Activated naive CD4-positive, alpha-beta T cell treated with anti-CD3 and anti-CD28 coated beads, Interleukin-2, amount 50 U/mL, for 72 hours (primary cell): ENCODE measurements around the gene MYH11. TPM values are rescaled to one million over a fixed set of nuclear protein-coding genes. Genes with fewer than 3 reads are reported as not detected.

Experiments used
- ATAC-seq, 2 donors: fragments of 150-1000 bp; cut with Tn5 transposase; 2 replicates each; pipeline ENCODE4 v1.10.0; 2021; ENCODE audit warnings: mild to moderate bottlenecking in 2 of 2, moderate library complexity in 2 of 2
- DNase-seq, 2 donors: peaks; one replicate each; pipeline ENCODE4 v3.0.0; 2021 to 2022; ENCODE audit warnings: low spot score in 2 of 2
- H3K27ac Mint-ChIP-seq, 2 donors: one replicate each; pipeline ENCODE4 v1.8.0; 2022; ENCODE audit warnings: mild to moderate bottlenecking in 2 of 2, mixed read lengths in 2 of 2
- H3K36me3 Mint-ChIP-seq, 2 donors: one replicate each; pipeline ENCODE4 v1.8.0; 2022; ENCODE audit warnings: mixed read lengths in 2 of 2
- H3K9me3 Mint-ChIP-seq, 2 donors: one replicate each; pipeline ENCODE4 v1.8.0; 2022; ENCODE audit warnings: mixed read lengths in 2 of 2
- total RNA-seq, 2 donors: library from RNA; stranded (reverse); gene quantifications; one replicate each; pipeline ENCODE4 v1.2.3, GENCODE V29; 2022

MYH11 gene
- total RNA-seq, 2 donors from 2014 or later = 0.07 TPM; not detected in 1

DNA sequence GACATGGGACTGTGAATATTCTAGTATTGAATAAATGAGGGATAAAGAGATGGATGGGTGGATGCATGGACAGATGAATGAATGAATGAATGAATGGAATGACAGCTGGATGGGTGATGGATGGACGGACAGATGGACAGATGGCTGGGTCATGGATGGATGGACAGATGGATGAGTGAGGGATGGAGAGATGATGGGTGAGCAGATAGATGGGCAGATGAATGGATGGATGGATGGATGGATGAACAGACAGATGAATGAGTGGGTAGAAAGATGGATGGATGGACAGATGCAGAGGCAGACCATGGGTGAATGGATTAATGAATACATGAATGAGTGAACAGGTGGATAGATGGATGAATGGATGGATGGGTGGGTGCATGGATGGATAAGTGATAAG is 96.7 kb downstream of the MYH11 start:
- DNase-seq = no peak
- Mint-ChIP-seq H3K27ac (no peak overlapping the region), H3K36me3 (no peaks in the 10 kb centered on the region), H3K9me3 (no peaks in the 10 kb centered on the region)
- no peak for ATAC-seq

DNA sequence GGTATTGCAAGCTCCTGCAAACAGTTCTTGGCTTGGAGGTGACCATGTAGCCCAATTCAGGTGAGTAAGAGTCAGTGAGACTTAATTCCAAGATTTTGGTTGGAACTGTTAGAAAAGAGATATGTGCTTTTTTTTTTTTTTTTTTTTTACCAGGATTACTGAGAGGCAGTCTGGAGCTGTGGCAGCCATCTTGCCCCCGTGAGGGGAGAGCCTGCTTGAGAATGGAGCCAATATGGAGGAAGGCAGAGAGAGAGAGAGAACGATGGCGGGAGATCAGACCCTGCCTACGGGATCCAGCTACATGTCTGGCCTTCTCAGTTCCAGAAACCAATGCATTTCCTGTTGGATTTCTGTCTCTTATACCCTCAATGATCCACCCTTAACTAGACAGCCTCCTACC is 97.8 kb downstream of the MYH11 start:
- no peaks in the 10 kb centered on the region for H3K36me3 Mint-ChIP-seq
- no peaks in the 10 kb centered on the region for H3K9me3 Mint-ChIP-seq
- DNase-seq (no peak), ATAC-seq (no peak)
- no peak overlapping the region for H3K27ac Mint-ChIP-seq

DNA sequence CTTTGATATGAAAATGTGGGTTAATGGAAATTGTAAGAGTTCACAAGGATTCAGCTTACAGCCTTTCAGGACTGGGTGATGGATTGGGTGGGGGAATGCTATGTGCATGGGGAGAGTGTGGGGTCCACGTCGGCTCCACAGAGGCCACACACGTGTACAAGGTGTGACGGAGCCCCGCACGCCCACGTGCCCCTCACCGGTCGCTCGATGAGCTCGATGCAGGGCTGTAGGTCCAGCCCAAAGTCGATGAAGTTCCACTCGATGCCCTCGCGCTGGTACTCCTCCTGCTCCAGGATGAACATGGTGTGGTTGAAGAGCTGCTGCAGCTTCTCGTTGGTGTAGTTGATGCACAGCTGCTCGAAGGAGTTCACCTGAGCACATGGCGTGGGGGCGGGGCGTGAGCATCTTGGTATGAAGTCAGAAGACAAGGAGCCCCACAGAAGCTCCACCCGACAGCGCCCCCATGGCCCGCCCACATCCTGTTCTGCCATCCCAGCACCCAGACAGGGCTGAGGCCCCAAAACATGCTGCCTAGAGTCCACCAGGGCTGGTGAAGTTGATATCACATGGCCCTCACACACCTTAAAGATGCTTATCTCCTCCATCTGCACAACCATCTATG is 99.1 kb downstream of the MYH11 start:
- ATAC-seq (no peak), DNase-seq (no peak)
- Mint-ChIP-seq H3K36me3 (no peaks in the 10 kb centered on the region), H3K27ac (no peak overlapping the region), H3K9me3 (no peaks in the 10 kb centered on the region)

DNA sequence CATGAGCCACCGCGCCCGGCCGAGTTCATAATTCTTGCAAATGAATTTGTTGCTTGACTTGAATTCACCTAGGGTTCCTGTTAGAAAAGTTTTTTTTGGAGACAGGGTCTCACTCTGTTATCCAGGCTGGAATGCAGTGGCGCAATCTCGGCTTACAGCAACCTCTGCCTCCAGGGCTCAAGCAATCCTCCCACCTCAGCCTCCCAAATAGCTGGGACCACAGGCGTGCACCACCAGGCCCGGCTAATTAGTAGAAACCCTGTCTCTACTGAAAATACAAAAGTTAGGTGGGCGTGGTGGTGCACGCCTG is 99.8 kb downstream of the MYH11 start:
- no peak for ATAC-seq
- DNase-seq = no peak
- Mint-ChIP-seq H3K27ac (no peak overlapping the region), H3K36me3 (no peaks in the 10 kb centered on the region), H3K9me3 (no peaks in the 10 kb centered on the region)

DNA sequence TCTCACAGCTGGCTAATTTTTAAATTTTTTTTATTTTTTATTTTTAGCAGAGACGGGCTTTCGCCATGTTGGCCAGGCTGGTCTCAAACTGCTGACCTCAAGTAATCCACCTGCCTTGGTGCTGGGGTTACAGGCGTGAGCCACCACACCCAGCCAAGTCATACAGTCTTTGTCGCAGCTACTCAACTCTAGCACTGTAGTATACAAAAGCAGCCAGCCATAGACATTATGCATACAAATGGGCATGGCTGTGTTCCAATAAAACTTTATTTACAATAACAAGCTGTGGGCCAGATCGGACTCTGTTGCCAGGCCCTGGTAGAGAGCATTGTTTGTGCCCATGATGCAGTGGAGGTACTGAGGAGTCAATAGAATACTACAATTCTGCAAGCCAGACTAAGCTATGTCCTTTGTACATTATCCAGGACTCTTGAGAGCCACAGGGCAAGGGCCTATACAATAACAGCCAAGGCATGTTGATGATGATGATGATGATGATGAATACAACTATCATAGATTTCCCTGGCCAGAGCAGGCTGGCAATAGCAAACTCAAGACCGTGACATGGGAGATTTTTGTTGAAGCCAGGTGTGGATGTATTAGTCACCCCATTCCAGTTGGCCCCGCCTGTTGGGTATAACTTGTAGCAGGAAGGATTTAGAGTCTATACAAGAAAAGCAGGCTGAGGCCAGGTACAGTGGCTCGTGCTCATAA is 101.8 kb downstream of the MYH11 start:
- H3K36me3 Mint-ChIP-seq = no peaks in the 10 kb centered on the region
- no peak for ATAC-seq
- no peak overlapping the region for H3K27ac Mint-ChIP-seq
- no peak for DNase-seq
- no peaks in the 10 kb centered on the region for H3K9me3 Mint-ChIP-seq

DNA sequence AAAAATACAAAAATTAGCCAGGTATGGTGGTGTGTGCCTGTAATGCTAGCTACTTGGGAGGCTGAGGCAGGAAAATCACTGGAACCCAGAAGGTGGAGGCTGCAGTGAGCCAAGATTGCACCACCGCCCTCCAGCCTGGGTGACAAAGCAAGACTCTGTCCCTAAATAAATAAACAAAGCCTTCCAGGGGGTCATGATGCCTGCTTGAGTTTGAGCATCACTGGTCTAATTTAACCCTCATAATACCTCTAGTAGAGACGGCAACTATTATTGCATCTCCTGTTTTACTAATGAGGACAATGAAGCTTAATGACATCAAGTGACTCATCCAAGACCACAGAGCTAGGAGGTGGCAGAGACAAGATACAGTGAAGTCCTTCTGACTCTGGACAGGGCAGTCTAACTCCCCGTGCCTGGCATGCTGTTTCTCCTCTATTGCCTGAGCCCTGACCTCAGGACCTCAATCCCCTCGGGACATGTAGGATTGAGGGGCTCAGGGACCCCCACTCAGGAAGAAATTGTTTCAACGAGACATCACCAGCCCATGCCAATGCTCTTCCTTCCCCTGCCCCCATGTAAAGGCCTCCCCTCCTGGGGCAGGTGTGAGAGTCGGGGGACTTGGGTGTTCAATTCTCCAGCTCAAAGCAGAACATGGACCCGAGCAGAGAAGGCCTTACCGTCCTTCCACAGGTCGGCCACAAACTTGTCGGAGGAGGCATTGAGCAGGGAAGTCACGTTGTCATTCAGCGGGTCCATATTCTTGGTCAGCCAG is 103.9 kb downstream of the MYH11 start:
- DNase-seq (no peak), ATAC-seq (no peak)
- H3K9me3 Mint-ChIP-seq = no peaks in the 10 kb centered on the region
- H3K27ac Mint-ChIP-seq = no peak overlapping the region
- peaks cover 0 to 4% of the 10 kb centered on the region in 2 donors for H3K36me3 Mint-ChIP-seq

DNA sequence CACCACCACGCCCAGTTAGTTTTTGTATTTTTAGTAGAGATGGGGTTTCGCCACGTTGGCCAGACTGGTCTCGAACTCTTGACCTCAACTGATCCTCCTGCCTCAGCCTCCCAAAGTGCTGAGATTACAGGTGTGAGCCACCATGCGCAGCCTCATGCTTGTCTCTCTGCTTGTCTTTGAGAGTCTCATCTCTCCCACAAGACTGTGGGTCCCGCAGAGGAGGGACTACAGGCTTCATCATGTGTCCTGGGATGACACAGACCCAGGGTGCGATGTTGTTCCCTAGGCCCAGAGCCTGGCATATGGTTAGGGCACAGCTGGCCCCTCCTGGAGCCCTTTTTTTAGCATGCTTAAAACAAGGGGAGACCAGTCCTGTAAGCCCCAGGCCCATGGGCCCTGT is 104.9 kb downstream of the MYH11 start:
- no peak for ATAC-seq
- DNase-seq = no peak
- H3K36me3 Mint-ChIP-seq = peaks cover 0 to 4% of the 10 kb centered on the region in 2 donors
- H3K9me3 Mint-ChIP-seq = no peaks in the 10 kb centered on the region
- H3K27ac Mint-ChIP-seq = no peak overlapping the region

DNA sequence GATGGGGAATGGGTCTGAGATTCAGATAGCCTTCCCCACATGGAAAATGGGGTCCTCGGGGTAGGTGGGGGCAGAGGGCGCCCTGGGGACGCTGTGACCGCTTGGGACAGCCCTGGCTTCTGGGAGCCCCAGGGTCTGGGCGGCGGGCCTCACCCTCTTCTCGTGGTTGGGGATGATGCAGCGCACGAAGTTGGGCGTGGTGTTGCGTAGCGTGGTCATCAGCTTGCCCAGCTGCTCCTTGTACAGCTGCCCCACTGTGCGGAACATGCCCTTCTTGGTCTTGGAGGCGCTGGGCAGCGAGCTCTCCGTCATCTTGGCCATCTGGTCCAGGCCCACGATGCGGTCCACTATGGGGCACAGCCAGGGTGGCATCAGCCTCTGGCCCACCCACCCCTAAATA is 106.8 kb downstream of the MYH11 start:
- DNase-seq (no peak), ATAC-seq (no peak)
- peaks cover 0 to 4% of the 10 kb centered on the region in 2 donors for H3K36me3 Mint-ChIP-seq
- H3K27ac Mint-ChIP-seq = no peak overlapping the region
- no peaks in the 10 kb centered on the region for H3K9me3 Mint-ChIP-seq

DNA sequence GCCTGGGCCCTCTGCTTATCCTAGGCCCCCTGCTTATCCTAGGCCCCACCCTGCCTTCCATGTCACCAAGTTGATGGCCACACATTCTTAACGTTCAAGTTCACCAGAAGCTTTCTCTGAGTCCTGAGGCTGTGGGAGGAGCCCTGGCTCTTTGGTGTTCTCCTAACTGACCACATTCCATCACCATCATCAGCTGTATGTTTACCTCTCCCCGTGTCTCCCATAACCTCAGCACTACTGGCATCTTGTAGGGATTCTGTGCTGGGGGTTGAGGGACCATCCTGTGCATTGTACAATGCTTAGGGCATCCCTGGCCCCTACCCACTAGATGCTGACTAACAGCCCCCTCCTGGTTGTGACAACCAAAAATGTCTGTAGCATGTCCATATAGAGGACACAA is 107.5 kb downstream of the MYH11 start:
- H3K27ac Mint-ChIP-seq = peak overlapping the region in 1 of 2 donors; percentile 64
- ATAC-seq (no peak), DNase-seq (no peak)
- peaks cover 0 to 4% of the 10 kb centered on the region in 2 donors for H3K36me3 Mint-ChIP-seq
- no peaks in the 10 kb centered on the region for H3K9me3 Mint-ChIP-seq

DNA sequence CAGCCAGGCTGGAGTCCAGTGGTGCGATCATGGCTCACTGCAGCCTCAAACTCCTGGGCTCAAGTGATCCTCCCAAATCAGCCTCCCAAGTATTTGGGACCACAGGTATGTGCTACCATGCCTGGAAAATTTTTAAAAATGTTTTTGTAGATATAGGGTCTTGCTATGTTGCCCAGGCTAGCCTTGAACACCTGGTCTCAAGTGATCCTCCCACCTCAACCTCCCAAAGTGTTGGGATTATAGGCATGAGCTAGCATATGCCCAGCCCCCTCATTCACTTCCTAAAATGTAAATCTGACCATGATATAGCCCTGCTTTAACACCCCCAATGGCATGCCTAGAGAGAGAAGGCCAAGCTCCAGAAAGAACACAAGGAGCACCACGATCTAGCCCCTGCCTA is 108.2 kb downstream of the MYH11 start:
- ATAC-seq (no peak), DNase-seq (no peak)
- Mint-ChIP-seq H3K36me3 (peaks cover 0 to 4% of the 10 kb centered on the region in 2 donors), H3K27ac (peak overlapping the region; percentile 16 to 64), H3K9me3 (no peaks in the 10 kb centered on the region)

DNA sequence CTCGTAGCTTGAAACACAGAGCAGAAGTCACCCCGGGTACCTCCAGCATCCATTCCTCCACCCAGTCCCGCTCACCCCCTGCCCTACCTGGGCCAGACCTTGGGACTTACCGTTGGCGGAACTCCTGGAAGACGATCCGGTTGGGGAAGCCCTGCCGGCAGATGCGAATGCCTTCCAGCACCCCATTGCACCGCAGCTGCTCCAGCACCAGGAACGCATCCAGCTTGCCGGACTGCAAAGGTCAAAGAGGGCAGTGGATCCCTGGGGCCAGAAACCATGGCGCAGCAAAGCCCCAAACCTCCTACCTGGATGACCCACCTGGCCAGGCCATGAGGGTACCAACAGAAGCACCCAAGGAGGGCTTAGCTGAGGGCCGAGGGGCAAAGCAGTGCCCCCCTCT is 108.9 kb downstream of the MYH11 start:
- ATAC-seq = no peak
- peak overlapping the region in 1 of 2 donors; percentile 64 for H3K27ac Mint-ChIP-seq
- peaks cover 0 to 4% of the 10 kb centered on the region in 2 donors for H3K36me3 Mint-ChIP-seq
- no peaks in the 10 kb centered on the region for H3K9me3 Mint-ChIP-seq
- DNase-seq = no peak

DNA sequence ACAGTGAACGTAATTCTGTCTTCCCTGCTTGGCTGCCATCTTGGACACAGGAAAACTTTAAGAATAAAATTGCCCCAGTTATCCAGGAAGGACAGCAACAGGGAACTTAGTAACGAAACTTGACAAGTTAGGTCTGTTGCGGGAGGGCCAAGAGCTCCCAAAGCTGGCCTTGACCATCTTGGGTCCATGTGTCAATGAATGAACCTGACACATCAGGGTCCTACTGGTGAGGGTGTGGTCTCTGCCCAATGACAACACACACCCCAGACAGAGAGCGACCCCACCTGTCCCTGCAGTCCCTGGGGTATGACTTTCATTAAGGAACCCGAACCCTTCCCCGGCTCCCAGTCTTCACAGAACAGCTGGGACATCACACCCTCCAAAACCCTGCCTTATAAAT is 110.5 kb downstream of the MYH11 start:
- H3K9me3 Mint-ChIP-seq = no peaks in the 10 kb centered on the region
- no peak overlapping the region for H3K27ac Mint-ChIP-seq
- ATAC-seq = no peak
- DNase-seq = no peak
- H3K36me3 Mint-ChIP-seq = peaks cover 7 to 11% of the 10 kb centered on the region in 2 donors

DNA sequence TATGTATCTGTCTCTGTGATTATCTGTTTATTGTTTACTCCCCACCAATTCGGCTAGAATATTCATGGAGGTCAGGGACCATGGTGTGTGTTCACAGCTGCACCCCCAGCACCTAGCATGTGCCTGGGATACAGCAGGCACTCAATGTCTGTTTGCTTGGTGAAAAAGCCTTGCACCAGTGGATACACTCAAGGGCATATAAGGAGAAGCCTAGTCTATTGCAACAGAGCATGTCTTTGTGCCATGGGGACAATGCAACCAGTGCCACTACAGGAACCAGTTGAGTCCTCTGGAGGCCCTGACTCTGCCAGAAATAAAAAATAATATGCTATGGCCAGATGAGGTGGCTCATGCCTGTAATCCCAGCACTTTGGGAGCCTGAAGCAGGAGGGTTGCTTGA is 113.2 kb downstream of the MYH11 start:
- no peak for ATAC-seq
- peaks cover 8 to 9% of the 10 kb centered on the region in 2 donors for H3K36me3 Mint-ChIP-seq
- no peak for DNase-seq

DNA sequence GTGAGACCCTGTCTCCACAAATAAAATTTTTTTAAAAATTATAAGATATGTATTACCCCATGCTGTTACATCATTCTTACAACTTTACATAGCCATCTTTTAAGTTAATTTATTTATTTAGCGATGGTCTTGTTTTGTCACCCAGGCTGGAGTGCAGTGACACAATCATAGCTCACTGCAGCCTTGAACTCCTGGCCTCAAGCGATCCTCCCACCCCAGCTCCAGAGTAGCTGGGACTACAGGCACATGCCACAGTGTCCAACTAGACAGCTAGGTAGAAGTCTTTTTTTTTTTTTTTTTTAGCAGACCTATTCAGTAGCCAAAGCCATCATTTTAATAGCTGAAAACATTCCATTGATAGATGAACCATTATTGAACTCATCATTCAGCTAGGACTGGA is 114.1 kb downstream of the MYH11 start:
- H3K27ac Mint-ChIP-seq = no peak overlapping the region
- H3K9me3 Mint-ChIP-seq = no peaks in the 10 kb centered on the region
- no peak for ATAC-seq
- DNase-seq = no peak
- peaks cover 8 to 9% of the 10 kb centered on the region in 2 donors for H3K36me3 Mint-ChIP-seq

More for the DNA sequence above, 113.2 kb downstream of the MYH11 start:
- Mint-ChIP-seq H3K27ac (no peak overlapping the region), H3K9me3 (no peaks in the 10 kb centered on the region)

DNA sequence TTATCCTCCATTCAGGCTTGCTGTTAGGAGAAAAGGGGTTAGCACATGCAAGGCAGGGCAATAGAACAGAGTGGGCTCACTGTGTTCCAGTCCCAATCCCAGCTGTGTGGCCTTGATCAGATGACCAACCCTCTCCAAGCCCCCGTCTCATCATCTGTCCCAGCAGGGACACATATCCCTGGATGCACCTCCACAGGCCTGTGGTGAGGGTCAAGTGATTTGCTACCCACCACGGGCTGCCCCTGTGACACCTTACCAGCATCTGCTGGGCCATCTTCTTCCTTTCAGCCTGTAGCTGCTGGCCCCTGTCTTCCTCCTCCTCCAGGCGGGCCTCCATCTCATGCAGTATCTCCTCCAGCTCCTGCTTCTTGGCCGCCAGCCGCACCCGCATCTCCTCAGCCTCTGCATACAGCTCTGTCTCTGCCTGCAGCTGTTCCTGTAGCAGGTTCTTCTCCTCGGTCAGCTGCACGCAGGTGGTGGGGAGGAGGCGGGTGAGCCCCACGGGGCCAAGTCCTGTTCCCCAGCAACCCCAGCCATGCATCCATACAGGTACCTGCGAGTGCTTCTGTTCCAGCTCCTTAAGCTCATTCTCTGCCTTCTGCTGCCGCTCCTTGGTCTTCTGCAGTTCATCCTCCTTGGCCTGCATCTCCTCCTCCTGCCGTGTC is 115.5 kb downstream of the MYH11 start:
- no peak for ATAC-seq
- Mint-ChIP-seq H3K36me3 (peaks cover 8 to 9% of the 10 kb centered on the region in 2 donors), H3K27ac (peak overlapping the region in 1 of 2 donors; percentile 73), H3K9me3 (no peaks in the 10 kb centered on the region)
- DNase-seq = no peak

DNA sequence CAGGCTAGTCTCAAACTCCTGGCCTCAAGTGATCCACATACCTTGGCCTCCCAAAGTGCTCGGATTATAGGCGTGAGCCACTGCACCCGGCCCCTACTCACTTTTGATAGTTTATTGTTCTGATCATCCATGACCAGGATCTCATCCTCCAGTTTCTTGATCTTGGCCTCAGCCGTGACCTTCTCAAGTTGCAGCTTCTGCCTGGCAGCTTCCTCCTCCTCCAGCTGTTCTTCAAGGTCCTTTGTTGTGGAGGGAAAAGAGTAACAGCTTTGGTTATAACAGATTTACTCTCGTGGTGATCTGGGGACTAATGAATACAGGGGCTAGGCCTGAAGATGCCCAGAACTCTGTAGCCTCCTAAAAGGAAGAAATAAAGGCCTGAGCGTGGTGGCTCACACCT is 116.9 kb downstream of the MYH11 start:
- peaks cover 8 to 9% of the 10 kb centered on the region in 2 donors for H3K36me3 Mint-ChIP-seq
- ATAC-seq = no peak
- H3K27ac Mint-ChIP-seq = peak overlapping the region in 1 of 2 donors; percentile 68

DNA sequence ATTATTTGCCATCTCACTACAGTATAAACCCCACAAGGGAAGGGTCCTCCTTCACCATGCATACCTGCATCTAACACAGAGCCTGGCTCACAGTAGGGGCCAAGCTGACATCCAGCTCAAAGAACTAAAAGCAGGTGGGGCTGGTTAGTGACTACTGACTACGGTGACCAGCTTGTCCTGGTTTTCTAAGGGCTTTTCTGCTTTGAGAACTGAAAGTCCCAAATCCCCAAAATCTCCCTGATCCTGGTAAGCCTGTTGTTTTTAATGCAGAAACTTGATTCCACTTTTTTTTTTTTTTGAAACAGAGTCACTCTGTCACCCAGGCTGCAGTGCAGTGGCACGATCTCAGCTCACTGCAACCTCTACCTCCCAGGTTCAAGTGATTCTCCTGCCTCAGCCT is 117.4 kb downstream of the MYH11 start:
- DNase-seq (no peak), ATAC-seq (no peak)
- peaks cover 8 to 9% of the 10 kb centered on the region in 2 donors for H3K36me3 Mint-ChIP-seq
- H3K9me3 Mint-ChIP-seq = no peaks in the 10 kb centered on the region
- peak overlapping the region in 1 of 2 donors; percentile 68 for H3K27ac Mint-ChIP-seq

More for the DNA sequence above, 116.9 kb downstream of the MYH11 start:
- no peak for DNase-seq
- H3K9me3 Mint-ChIP-seq = no peaks in the 10 kb centered on the region
